ENCODE results near the gene SHC2.

DNA sequence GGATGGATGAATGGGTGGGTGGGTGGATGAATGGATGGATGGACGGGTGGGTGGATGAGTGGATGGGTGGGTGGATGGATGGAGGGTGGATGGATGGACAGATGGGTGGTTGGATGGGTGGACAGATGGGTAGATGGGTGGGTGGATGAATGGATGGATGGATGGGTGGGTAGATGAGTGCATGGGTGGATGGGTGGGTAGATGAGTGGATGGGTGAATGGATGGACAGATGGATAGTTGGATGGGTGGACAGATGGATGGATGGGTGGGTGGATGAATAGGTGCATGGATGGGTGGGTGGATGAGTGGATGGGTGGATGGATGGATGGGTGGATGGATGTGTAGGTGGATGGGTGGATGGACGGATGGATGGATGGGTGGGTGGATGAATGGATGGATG, 17.8 kb downstream of the SHC2 start:
- TF ChIP-seq, protein P1, sequence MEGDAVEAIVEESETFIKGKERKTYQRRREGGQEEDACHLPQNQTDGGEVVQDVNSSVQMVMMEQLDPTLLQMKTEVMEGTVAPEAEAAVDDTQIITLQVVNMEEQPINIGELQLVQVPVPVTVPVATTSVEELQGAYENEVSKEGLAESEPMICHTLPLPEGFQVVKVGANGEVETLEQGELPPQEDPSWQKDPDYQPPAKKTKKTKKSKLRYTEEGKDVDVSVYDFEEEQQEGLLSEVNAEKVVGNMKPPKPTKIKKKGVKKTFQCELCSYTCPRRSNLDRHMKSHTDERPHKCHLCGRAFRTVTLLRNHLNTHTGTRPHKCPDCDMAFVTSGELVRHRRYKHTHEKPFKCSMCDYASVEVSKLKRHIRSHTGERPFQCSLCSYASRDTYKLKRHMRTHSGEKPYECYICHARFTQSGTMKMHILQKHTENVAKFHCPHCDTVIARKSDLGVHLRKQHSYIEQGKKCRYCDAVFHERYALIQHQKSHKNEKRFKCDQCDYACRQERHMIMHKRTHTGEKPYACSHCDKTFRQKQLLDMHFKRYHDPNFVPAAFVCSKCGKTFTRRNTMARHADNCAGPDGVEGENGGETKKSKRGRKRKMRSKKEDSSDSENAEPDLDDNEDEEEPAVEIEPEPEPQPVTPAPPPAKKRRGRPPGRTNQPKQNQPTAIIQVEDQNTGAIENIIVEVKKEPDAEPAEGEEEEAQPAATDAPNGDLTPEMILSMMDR (IDR thresholded peaks at IDR 0.05), result no peak
- TF ChIP-seq POLR2A (IDR thresholded peaks at IDR 0.05), result no peak
- TF ChIP-seq POLR2AphosphoS5 (IDR thresholded peaks at IDR 0.05), result no peak
- TF ChIP-seq EP300 (IDR thresholded peaks at IDR 0.05), result no peak

All from stomach (tissue), 4 donors.